A549 (cell line): Measurements from ENCODE around the gene MYO7A.

Experiments used
- CBX2 ChIP-seq: fragments of 200-600 bp; sonication (generic); IDR thresholded peaks from 2 replicates; pipeline ENCODE4 v1.6.1; 2016; ENCODE audit warnings: low read depth, mild to moderate bottlenecking, borderline replicate concordance
- CHD2 ChIP-seq: fragments of 150-350 bp; IDR thresholded peaks from 2 replicates; pipeline ENCODE4 v1.6.1; 2014; ENCODE audit warnings: low read length; ENCODE audit not compliant: partially characterized antibody
- HDAC2 ChIP-seq: fragments of 200-600 bp; sonication (generic); IDR thresholded peaks from 2 replicates; pipeline ENCODE4 v1.6.1; 2016
- JUN ChIP-seq, 2 experiments: fragments of >200 bp; sonication (Bioruptor Twin); formaldehyde crosslinking; IDR thresholded peaks; 2 replicates in 1 of 2; 3 replicates in 1 of 2; pipeline ENCODE4 v1.6.1; 2016 to 2017
- JUNB ChIP-seq: fragments of >200 bp; sonication (Bioruptor Twin); formaldehyde crosslinking; IDR thresholded peaks from 2 replicates; pipeline ENCODE4 v1.6.1; 2016
- NR3C1 ChIP-seq: fragments of >200 bp; sonication (Bioruptor Twin); formaldehyde crosslinking; IDR thresholded peaks from 3 replicates; pipeline ENCODE4 v1.6.1; 2017
- POLR2A ChIP-seq: IDR thresholded peaks from 2 replicates; pipeline ENCODE4 v1.6.1; 2012; ENCODE audit warnings: mild to moderate bottlenecking, low read length
- RAD21 ChIP-seq, 2 experiments: fragments of >200 bp in 1 of 2; sonication (Bioruptor Twin) in 1 of 2; formaldehyde crosslinking in 1 of 2; IDR thresholded peaks in 1 of 2; conservative IDR thresholded peaks in 1 of 2; 2 replicates in 1 of 2; 3 replicates in 1 of 2; pipeline ENCODE4 v1.6.1; 2012 to 2018; ENCODE audit warnings: inconsistent platforms in 1 of 2
- RCOR1 ChIP-seq: fragments of 150-350 bp; IDR thresholded peaks from 2 replicates; pipeline ENCODE4 v1.6.1; 2014; ENCODE audit warnings: antibody characterized with exemption, low read length, low read depth
- TF ChIP-seq, protein P1 (sequence below): fragments of >200 bp; sonication (Bioruptor Twin); formaldehyde crosslinking; IDR thresholded peaks from 3 replicates; pipeline ENCODE4 v1.5.1; 2016
- TF ChIP-seq, protein P2 (sequence below): IDR thresholded peaks from 2 replicates; pipeline ENCODE4 v1.6.1; 2012
- TF ChIP-seq, protein P3 (sequence below): fragments of 200-600 bp; sonication (generic); IDR thresholded peaks from 2 replicates; pipeline ENCODE4 v1.6.1; 2016; ENCODE audit warnings: antibody characterized with exemption, mild to moderate bottlenecking, moderate library complexity

GRCh38 chr11:77197626-77198320 lies 69.7 kb downstream of the MYO7A start:
- TF ChIP-seq, protein P1, sequence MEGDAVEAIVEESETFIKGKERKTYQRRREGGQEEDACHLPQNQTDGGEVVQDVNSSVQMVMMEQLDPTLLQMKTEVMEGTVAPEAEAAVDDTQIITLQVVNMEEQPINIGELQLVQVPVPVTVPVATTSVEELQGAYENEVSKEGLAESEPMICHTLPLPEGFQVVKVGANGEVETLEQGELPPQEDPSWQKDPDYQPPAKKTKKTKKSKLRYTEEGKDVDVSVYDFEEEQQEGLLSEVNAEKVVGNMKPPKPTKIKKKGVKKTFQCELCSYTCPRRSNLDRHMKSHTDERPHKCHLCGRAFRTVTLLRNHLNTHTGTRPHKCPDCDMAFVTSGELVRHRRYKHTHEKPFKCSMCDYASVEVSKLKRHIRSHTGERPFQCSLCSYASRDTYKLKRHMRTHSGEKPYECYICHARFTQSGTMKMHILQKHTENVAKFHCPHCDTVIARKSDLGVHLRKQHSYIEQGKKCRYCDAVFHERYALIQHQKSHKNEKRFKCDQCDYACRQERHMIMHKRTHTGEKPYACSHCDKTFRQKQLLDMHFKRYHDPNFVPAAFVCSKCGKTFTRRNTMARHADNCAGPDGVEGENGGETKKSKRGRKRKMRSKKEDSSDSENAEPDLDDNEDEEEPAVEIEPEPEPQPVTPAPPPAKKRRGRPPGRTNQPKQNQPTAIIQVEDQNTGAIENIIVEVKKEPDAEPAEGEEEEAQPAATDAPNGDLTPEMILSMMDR, result no peak
- no peak for TF ChIP-seq POLR2A
- TF ChIP-seq RAD21 (conservative IDR thresholded peaks at IDR 0.05 in 1 of 2, IDR thresholded peaks at IDR 0.05 in 1 of 2), result no peak
- TF ChIP-seq, protein P2, sequence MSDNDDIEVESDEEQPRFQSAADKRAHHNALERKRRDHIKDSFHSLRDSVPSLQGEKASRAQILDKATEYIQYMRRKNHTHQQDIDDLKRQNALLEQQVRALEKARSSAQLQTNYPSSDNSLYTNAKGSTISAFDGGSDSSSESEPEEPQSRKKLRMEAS, result no peak
- no peak for TF ChIP-seq RCOR1
- TF ChIP-seq JUNB, result no peak
- no peak for TF ChIP-seq HDAC2
- no peak for TF ChIP-seq JUN (IDR thresholded peaks at IDR 0.05)
- TF ChIP-seq, protein P3, sequence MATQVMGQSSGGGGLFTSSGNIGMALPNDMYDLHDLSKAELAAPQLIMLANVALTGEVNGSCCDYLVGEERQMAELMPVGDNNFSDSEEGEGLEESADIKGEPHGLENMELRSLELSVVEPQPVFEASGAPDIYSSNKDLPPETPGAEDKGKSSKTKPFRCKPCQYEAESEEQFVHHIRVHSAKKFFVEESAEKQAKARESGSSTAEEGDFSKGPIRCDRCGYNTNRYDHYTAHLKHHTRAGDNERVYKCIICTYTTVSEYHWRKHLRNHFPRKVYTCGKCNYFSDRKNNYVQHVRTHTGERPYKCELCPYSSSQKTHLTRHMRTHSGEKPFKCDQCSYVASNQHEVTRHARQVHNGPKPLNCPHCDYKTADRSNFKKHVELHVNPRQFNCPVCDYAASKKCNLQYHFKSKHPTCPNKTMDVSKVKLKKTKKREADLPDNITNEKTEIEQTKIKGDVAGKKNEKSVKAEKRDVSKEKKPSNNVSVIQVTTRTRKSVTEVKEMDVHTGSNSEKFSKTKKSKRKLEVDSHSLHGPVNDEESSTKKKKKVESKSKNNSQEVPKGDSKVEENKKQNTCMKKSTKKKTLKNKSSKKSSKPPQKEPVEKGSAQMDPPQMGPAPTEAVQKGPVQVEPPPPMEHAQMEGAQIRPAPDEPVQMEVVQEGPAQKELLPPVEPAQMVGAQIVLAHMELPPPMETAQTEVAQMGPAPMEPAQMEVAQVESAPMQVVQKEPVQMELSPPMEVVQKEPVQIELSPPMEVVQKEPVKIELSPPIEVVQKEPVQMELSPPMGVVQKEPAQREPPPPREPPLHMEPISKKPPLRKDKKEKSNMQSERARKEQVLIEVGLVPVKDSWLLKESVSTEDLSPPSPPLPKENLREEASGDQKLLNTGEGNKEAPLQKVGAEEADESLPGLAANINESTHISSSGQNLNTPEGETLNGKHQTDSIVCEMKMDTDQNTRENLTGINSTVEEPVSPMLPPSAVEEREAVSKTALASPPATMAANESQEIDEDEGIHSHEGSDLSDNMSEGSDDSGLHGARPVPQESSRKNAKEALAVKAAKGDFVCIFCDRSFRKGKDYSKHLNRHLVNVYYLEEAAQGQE, result no peak
- TF ChIP-seq NR3C1, result no peak
- TF ChIP-seq CBX2, result no peak
- TF ChIP-seq CHD2, result no peak
